DOHH2 (cell line): ENCODE results near the gene CCL22.

Experiments used
- H3F3A ChIP-seq: fragments of 200-600 bp; sonication (generic), shearing (Covaris generic); 2 replicates; pipeline ENCODE4 v1.6.0; 2016; ENCODE audit warnings: antibody characterized with exemption, mild to moderate bottlenecking; ENCODE audit not compliant: control insufficient read depth, insufficient read depth
- H3K27ac ChIP-seq: fragments of 200-600 bp; sonication (generic); 2 replicates; pipeline ENCODE4 v1.5.1; 2014; ENCODE audit warnings: low read depth, mild to moderate bottlenecking, low read length, moderate library complexity
- H3K27me3 ChIP-seq: fragments of 200-600 bp; sonication (generic); 2 replicates; pipeline ENCODE4 v1.6.1; 2014; ENCODE audit warnings: mild to moderate bottlenecking, low read length, mixed read lengths; ENCODE audit not compliant: control insufficient read depth
- H3K36me3 ChIP-seq: fragments of 200-600 bp; sonication (generic); 2 replicates; pipeline ENCODE4 v1.6.1; 2014; ENCODE audit warnings: mild to moderate bottlenecking, low read length, moderate library complexity, mixed read lengths; ENCODE audit not compliant: control insufficient read depth
- H3K4me1 ChIP-seq: fragments of 200-600 bp; sonication (generic); 2 replicates; pipeline ENCODE4 v1.6.1; 2014; ENCODE audit warnings: mild to moderate bottlenecking, low read length, mixed read lengths; ENCODE audit not compliant: control insufficient read depth
- H3K4me2 ChIP-seq: fragments of 200-600 bp; sonication (generic); 2 replicates; pipeline ENCODE4 v1.6.0; 2014; ENCODE audit warnings: mild to moderate bottlenecking, low read length, moderate library complexity
- H3K4me3 ChIP-seq: fragments of 200-600 bp; sonication (generic); 2 replicates; pipeline ENCODE4 v1.5.1; 2014; ENCODE audit warnings: mild to moderate bottlenecking, low read length, mixed read lengths
- H3K79me2 ChIP-seq: fragments of 200-600 bp; sonication (generic); 2 replicates; pipeline ENCODE4 v1.6.1; 2014; ENCODE audit warnings: mild to moderate bottlenecking, low read length, mixed read lengths; ENCODE audit not compliant: control insufficient read depth
- H3K9me2 ChIP-seq: fragments of 200-600 bp; sonication (generic); replicated peaks from 2 replicates; pipeline ENCODE4 v1.6.1; 2014; ENCODE audit warnings: mild to moderate bottlenecking, low read length, mixed read lengths; ENCODE audit not compliant: control insufficient read depth
- H3K9me3 ChIP-seq: fragments of 200-600 bp; sonication (generic); 2 replicates; pipeline ENCODE4 v1.6.1; 2014; ENCODE audit warnings: antibody characterized with exemption, low read length, mixed read lengths; ENCODE audit not compliant: control insufficient read depth, insufficient read depth
- H4K20me1 ChIP-seq: fragments of 200-600 bp; sonication (generic); 2 replicates; pipeline ENCODE4 v1.6.0; 2014; ENCODE audit warnings: low read depth, mild to moderate bottlenecking, antibody characterized with exemption, low read length, moderate library complexity; ENCODE audit not compliant: control insufficient read depth, insufficient read depth
- CTCF ChIP-seq: fragments of 200-600 bp; sonication (generic); IDR thresholded peaks from one replicate; pipeline ENCODE4 v1.5.1; 2014; ENCODE audit warnings: antibody characterized with exemption, mild to moderate bottlenecking, low read depth, low read length; ENCODE audit not compliant: poor library complexity, severe bottlenecking
- EZH2phosphoT487 ChIP-seq: fragments of 200-600 bp; sonication (generic); IDR thresholded peaks from 2 replicates; pipeline ENCODE4 v1.6.1; 2017; ENCODE audit warnings: borderline replicate concordance, mild to moderate bottlenecking, antibody characterized with exemption, low read length, moderate library complexity, mixed read lengths

Gene CCL22

GRCh38 chr16:57411362-57411976, 52.9 kb downstream of the CCL22 start:
- TF ChIP-seq EZH2phosphoT487 (no peak), CTCF (no peak)
- Histone ChIP-seq H3K4me1 (peaks cover 21% of the 10 kb centered on the region), H3K79me2 (no peaks in the 10 kb centered on the region), H3K36me3 (no peaks in the 10 kb centered on the region), H3K4me2 (no peak overlapping the region), H3F3A (no peaks in the 10 kb centered on the region), H3K9me3 (no peaks in the 10 kb centered on the region), H3K27me3 (peaks cover 65% of the 10 kb centered on the region), H4K20me1 (no peaks in the 10 kb centered on the region), H3K4me3 (no peak overlapping the region), H3K27ac (no peak overlapping the region), H3K9me2 (no peaks in the 10 kb centered on the region)

- Histone ChIP-seq H3K27me3 (peaks cover 66% of the 10 kb centered on the region), H3K4me1 (peaks cover 31% of the 10 kb centered on the region), H3K9me2 (no peaks in the 10 kb centered on the region), H3K36me3 (no peaks in the 10 kb centered on the region), H3K27ac (no peak overlapping the region), H3K79me2 (no peaks in the 10 kb centered on the region), H3F3A (no peaks in the 10 kb centered on the region), H3K4me3 (no peak overlapping the region), H3K4me2 (no peak overlapping the region), H3K9me3 (no peaks in the 10 kb centered on the region), H4K20me1 (no peaks in the 10 kb centered on the region)
- TF ChIP-seq EZH2phosphoT487 (no peak), CTCF (no peak)
Measured at GRCh38 chr16:57412584-57412983, 54.0 kb downstream of the CCL22 start.

- no peak overlapping the region for H3K27ac ChIP-seq
- no peaks in the 10 kb centered on the region for H3K9me2 ChIP-seq
- TF ChIP-seq CTCF (no peak), EZH2phosphoT487 (no peak)
- H3K36me3 ChIP-seq = no peaks in the 10 kb centered on the region
- peak overlapping the region; percentile 20; the same call in 1 of the 2 replicates for H3K4me3 ChIP-seq
- no peaks in the 10 kb centered on the region for H3K9me3 ChIP-seq
- peaks cover 31% of the 10 kb centered on the region for H3K4me1 ChIP-seq
- no peaks in the 10 kb centered on the region for H3F3A ChIP-seq
- H4K20me1 ChIP-seq = no peaks in the 10 kb centered on the region
- no peaks in the 10 kb centered on the region for H3K79me2 ChIP-seq
- H3K4me2 ChIP-seq = peak overlapping the region; percentile 50
- peaks cover 66% of the 10 kb centered on the region for H3K27me3 ChIP-seq
Measured at GRCh38 chr16:57413301-57413730, 54.7 kb downstream of the CCL22 start.
